NCI-H1048 (cell line): ENCODE measurements around the gene FLRT1.
"Not testable (repeated sequence)": the region's sequence is repeated elsewhere in the genome, so short reads cannot be mapped to it uniquely, and the experiment has no call there.

Experiments used
- DNase-seq: peaks from one replicate; lab custom pipeline; 2025; lab: John Stamatoyannopoulos, UW

FLRT1 gene

DNA sequence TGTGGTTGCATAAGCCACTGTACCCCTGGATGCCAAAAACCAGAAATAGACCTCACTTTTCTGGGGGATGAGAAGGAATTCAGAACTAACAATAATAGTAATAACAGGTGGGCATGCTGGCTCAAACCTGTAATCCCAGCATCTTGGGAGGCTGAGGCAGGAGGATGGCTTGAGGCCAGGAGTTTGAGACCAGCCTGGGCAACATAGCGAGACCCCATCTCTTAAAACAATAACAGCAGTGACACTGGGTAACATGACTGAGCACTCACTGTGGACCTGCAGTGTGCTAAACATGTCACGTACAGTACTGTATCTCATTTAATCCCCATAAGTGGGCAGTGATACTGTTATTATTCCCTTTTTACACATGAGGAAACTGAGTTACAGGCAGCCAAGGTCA lies 10.0 kb downstream of the FLRT1 start:
- no peak for DNase-seq

DNA sequence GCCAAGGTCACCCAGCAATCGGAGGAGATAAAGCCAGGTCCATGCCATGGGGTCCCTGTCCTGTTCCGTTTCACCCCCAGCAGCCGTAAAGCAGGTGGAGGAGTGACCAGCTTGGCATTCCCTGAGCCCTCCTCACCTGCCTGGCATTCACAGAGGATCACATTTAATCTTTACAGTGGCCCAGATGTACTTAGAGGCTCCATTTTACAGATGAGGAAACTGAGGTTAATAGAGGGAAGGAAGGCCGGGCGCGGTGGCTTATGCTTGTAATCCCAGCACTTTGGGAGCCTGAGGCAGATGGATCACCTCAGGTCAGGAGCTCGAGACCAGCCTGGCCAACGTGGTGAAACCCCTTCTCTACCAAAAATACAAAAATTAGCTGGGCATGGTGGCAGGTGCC lies 11.6 kb downstream of the FLRT1 start:
- not testable (repeated sequence) for DNase-seq

DNA sequence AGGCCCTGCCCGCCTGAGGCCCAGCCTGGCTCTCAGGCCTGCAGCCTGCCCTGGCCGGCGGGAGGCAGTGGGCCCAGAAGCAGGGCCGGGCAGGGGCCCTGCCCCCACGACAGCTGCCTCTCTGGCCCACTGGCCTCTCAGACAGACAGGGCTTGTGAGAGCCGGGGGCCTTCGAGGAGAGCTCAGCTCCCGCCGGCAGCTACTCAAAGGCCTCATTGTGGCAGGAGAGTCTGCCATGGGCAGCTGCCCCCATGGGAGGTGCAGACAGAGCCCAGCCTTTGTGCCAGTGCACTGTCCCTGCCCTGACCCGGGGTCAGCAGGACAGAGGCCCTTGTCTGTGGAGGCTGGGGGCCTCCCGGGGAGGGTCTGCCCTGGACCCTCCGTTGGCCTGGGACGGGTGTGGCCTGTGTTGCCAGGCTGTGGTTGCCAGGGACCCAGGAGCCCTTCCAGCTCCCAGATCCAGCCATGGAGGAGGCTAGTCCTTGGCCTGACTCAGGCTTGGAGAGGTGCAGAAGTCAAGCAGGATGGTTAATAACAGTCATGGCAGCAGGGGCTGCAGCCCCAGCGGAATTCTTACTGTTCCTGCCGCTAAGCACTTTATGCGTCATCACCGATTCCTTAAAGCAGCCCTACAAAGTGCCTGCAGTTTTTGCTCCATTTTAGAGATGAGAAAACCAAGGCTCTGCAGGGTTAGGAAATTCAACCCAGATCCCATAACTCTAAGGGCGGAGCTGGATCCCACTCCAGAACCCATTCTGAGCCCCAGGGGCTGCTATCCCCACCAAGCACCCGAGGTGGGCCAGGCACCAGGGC lies 12.5 kb downstream of the FLRT1 start:
- DNase-seq: no peak

GRCh38 chr11:64049509-64049908 lies 13.8 kb downstream of the FLRT1 start:
- no peak for DNase-seq

DNA sequence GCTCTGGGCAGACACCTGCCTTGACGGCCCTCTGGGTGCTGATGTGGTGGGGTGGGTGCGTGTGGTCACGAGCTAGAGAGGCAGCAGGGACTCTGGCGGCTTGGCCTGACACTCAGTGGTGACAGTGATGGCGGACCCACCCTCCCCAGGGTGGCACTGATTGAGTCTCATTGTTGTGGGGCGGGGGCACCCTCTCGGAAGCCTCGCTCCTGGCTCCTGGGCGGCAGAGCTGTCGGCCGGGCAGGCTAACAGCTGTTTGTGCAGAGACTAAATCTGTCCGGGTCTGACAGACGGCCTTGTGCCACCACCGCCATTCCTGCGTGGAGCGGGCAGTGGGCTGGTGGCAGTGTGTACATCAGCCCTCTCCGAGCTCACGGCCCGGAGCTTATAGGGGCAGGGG lies 15.6 kb downstream of the FLRT1 start:
- no peak for DNase-seq

GRCh38 chr11:64052436-64052835 lies 16.7 kb downstream of the FLRT1 start:
- no peak for DNase-seq

GRCh38 chr11:64052938-64053622 lies 17.3 kb downstream of the FLRT1 start:
- DNase-seq: no peak

- DNase-seq: no peak
These were observed 18.0 kb downstream of the FLRT1 start for GRCh38 chr11:64053699-64054098.

DNA sequence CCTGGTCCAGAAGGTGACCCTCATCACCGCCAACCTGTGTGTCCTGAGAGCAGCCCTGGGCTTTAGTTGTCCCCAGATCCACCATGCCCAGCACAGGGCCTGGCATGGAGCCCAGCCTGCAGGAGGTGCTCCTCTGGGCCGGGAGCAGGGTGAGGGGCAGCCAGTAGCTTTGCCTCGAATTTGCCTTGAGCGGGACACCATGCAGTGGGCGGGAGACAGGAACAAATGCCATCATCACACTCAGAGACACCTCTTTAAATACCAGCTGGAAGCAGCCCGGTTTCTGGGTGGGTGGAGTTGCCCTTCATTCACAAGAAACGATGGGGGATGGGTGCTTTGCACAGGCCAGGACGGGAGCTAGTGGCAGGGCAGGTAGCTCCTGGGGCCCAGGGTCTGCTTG lies 19.3 kb downstream of the FLRT1 start:
- no peak for DNase-seq

GRCh38 chr11:64056213-64056785 lies 20.6 kb downstream of the FLRT1 start:
- no peak for DNase-seq

- DNase-seq: no peak
These were observed 21.1 kb downstream of the FLRT1 start for GRCh38 chr11:64056861-64057260.

GRCh38 chr11:64057890-64058289 lies 22.2 kb downstream of the FLRT1 start:
- DNase-seq: no peak

DNA sequence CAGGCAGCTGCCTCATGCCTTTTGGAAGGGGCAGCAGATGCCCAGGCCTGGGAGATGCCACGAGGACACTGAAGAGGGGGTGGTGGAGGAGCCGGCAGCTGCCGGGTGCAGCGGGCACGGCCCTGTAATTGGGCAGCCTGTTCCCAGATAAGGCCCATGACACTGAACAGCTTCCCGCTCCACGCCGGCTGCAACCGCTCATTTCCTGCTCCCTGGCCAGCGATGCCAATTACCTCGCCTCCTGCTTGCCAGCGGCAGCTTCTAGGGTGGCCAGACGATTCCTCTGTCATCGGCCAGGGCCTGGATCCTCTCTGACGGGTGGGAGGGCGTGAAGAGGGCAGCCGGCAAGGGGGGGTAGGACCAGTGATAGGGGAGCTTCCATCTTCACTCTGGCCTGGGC lies 22.8 kb downstream of the FLRT1 start:
- no peak for DNase-seq

DNA sequence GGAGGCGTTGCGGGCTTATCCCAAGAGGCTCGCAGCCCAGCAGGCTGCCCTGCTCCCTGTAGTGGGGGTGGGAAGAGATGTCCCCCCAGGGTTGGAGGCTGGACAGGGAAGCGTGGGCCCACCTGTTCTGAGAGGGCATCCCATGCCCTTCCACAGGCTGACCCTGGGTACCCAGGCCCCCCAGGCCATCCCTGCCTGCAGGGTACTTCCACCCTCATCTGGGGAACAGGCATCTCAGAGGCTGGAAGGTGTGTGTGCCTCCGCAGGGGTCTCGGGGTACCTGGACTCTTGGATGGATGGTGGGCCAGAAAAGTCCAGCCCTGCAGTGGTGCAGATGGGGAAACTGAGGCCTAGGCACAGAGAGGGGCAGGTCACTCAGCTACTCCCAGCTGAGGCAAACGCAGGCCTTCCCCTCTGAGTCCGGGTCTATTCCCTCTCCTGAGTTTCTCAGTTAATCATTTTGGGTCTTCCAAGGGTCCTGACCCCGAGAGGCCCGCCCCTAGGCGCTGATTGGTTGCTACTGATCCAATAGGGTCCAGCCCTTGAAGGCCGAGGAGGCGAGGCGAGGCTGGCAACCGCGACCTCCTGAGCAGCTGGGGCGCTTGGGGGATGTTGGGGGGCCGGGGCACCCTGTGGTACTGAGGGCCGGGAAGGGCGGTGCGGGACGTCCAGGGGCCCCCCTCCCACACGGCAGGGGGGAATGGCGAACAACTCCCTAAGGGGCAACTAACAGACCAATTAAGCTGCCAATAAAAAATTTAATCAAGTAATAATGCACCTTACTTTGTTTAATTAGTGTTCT lies 23.8 kb downstream of the FLRT1 start:
- no peak for DNase-seq

DNA sequence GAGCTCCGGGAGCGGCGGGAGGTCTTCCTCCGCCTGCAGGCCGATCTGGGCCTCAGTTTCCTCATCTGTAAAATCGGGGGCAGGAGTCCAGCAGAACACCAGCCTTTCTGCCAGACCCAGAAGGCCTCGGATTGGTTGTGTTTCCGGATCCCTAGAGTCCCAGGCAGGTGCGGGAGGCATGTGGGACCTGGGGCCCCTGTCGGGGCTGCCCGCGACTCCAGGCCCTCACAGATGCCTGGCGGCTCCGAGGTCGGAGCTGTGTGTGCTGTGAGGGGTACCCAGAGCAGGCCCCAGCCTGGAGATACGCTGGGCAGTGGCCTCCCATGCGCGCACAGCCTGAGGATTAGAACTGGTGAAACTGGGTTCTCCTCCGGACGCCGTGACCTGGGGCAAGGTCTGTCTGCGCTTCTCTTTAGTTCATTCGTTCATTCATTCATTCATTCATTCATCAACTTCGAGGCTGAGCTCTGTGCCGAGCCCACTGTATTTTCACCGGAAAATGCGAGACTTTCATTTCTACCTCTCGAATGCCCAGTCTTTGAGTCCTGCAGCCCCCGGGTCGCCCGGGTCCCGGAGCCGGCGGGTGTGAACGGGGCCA lies 24.6 kb downstream of the FLRT1 start:
- DNase-seq: no peak

GRCh38 chr11:64060861-64061444 lies 25.2 kb downstream of the FLRT1 start:
- no peak for DNase-seq

DNA sequence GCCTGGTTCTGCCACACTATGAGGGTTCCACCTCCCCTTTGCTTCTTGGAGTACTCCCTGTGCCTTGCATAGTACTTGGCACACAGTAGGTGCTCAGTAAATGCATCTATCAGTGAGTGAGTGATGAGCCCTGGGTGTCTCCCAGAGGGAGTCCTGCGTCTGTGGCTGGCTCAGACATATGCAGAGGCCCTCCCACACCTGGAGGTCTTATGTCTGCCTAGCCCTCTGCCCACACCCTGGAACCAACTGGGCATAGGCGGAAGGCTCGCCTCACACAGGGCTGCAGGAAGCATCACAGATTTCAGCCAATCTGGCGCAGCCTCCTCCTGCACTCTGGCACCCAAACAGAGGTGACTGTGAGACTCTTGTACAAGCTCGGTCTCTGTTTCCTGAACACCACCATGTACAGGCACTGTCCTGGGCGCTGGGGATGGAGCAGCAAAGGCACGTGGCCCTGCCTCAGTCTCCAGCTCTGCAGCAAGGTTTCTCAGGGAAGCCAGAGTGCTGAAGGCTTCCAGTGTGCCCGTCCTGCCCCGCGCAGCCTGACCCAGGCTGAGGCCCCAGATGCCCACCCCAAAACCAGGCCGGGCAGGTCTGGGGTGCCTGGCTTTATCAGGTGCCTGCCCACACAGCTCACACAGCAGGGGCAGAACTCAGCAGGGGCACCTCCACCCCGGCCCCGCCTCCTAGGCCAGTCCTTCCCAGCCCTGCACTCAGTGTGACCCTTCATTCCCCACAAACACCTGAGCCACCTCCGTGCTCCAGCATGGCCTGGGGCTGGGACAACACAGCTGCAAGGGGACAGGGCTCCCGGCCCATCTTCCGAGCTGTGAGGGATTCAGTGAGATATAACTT lies 26.7 kb downstream of the FLRT1 start:
- no peak for DNase-seq

GRCh38 chr11:64063777-64064176 lies 28.0 kb downstream of the FLRT1 start:
- DNase-seq: no peak

- no peak for DNase-seq
These were observed 28.8 kb downstream of the FLRT1 start for GRCh38 chr11:64064374-64065140.

DNA sequence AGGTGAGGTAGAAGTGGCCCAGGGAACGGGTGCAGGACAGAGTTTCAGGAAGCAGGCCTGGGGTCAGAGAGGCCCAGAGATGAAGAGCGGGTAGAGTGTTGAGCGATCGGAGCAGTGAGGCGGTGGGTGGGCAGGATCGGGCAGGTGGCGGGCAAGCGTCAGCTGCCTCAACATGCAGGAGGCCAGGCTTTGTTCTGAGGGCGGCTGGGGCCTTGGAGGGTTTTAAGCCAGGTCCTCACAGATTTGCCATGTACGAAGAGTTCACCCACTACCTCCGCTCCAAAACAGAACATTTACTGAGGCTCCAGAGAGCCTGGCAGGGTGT lies 29.4 kb downstream of the FLRT1 start:
- DNase-seq: no peak
